Stimulated activated naive CD8-positive, alpha-beta T cell treated with anti-CD3 and anti-CD28 coated beads, Interleukin-15, Interleukin-2, amounts not matched to agents 100 ng/mL and 50 ng/mL, for 24 hours (primary cell): ENCODE data around the gene ZNF366.

ENCODE experiments used
- H3K27ac Mint-ChIP-seq: one replicate; pipeline ENCODE4 v1.8.0; 2021; ENCODE audit warnings: mild to moderate bottlenecking, mixed read lengths
- H3K27me3 Mint-ChIP-seq: one replicate; pipeline ENCODE4 v1.8.0; 2021; ENCODE audit warnings: mixed read lengths
- H3K36me3 Mint-ChIP-seq: one replicate; pipeline ENCODE4 v1.8.0; 2021; ENCODE audit warnings: low read depth, mixed read lengths
- H3K4me1 Mint-ChIP-seq: one replicate; pipeline ENCODE4 v1.8.0; 2021; ENCODE audit warnings: low read depth, mixed read lengths
- H3K4me3 Mint-ChIP-seq: one replicate; pipeline ENCODE4 v1.8.0; 2021; ENCODE audit warnings: mild to moderate bottlenecking, mixed read lengths
- H3K9me3 Mint-ChIP-seq: one replicate; pipeline ENCODE4 v1.8.0; 2021; ENCODE audit warnings: mixed read lengths

Gene ZNF366

DNA sequence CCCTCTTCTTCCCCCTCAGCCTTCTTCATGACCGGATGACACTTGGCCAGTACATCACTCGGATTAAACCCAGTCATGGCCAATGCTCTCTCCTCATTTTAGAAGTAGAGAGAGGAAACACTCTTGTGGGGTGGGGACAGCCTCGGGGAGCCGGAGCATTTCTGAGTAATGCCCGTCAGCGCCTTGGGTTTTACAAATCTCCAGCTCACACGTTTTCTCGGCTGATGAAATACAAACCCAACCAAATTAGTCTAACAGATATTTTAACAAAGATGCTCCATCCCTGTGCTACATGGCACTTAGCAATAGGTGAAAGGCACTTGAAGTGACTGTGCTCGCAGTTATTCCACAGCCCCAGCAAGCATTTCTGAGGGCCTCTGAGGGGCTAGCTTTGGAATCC lies 51.7 kb downstream of the ZNF366 start:
- no peaks in the 10 kb centered on the region for H3K4me1 Mint-ChIP-seq
- H3K9me3 Mint-ChIP-seq: no peaks in the 10 kb centered on the region
- H3K27me3 Mint-ChIP-seq: no peaks in the 10 kb centered on the region
- H3K36me3 Mint-ChIP-seq: no peaks in the 10 kb centered on the region
- no peak overlapping the region for H3K27ac Mint-ChIP-seq
- H3K4me3 Mint-ChIP-seq: no peak overlapping the region

DNA sequence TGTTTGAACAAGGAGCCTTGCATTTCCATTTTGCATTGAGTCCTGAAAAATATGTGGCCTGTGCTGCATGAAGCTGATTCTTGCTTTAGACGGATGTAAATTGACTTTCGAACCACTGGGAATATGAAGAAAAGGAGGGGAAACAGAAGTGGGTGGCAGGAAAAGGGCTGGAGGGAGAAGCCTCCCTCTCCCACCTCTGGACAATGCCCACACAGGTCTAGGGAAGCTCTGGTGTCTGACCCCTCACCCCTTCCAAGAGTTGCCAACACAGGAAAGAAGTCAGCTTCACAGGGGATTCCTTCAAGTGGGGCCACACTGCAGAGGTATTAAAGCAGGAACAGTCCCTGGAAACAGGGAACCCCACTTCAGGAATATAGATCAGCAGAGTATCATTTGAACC lies 52.2 kb downstream of the ZNF366 start:
- Mint-ChIP-seq H3K4me3 (no peak overlapping the region), H3K36me3 (no peaks in the 10 kb centered on the region), H3K4me1 (no peaks in the 10 kb centered on the region), H3K27ac (no peak overlapping the region), H3K27me3 (no peaks in the 10 kb centered on the region), H3K9me3 (no peaks in the 10 kb centered on the region)

DNA sequence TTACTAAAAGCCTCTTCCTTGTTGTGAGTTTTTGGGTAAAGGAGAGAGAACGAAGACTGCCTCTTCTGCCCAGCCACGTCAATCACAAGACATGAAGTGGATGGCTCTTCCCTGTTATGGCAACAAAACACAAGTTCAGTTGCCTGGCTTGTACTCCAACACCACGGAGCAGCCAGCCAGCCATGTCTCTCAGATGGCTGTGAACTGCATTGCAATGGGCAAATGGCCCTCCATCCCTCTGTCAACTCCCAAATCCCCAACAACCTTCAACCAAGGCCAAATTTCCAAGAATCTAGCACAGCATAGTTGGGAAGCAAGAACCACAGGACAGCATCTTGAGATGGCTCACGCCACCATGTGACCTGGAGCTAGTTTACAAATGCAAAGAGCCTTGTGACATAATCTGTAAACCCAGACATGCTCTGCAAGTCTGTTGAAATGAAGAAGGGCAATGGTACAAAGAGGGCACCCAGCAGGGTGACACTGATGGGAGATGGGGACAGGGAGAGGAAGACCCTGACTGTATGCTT lies 53.9 kb downstream of the ZNF366 start:
- no peaks in the 10 kb centered on the region for H3K27me3 Mint-ChIP-seq
- H3K27ac Mint-ChIP-seq: no peak overlapping the region
- H3K4me3 Mint-ChIP-seq: no peak overlapping the region
- H3K9me3 Mint-ChIP-seq: no peaks in the 10 kb centered on the region
- H3K36me3 Mint-ChIP-seq: no peaks in the 10 kb centered on the region
- H3K4me1 Mint-ChIP-seq: no peaks in the 10 kb centered on the region

DNA sequence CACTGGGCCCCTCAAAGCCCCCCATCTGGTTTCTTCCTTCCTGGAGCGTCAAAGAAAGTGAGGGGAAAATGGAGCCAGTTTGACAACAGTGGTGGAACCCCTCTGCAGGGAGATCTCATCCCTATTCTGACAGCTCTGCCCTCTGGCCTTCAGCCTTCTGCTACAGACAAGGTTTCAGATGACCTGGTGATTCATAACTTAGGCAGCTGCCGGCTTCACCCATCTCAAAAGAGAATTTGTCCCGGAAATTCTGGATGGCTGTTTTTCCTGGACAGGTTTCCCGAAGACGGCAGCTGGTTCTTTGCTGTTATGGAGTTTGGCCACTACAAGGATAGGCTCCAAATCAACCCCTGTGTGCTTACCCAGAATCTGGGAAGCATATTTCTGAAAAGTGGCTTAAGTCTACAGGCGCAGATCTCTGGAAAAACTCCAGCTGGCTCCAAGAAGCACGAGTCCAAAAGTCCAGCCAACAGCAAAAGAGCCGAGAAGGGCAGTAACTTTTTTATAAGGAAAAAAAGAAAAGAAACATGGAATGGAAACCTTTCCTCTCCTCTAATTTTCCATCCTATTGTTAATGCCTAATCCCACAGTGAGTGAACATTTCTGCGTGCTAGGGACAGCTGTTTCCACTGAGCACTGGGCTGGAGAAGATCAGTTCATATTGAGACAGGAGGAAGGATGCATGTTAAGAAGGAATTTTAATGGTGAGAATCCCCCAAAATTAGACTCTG lies 54.5 kb downstream of the ZNF366 start:
- H3K9me3 Mint-ChIP-seq: no peaks in the 10 kb centered on the region
- no peak overlapping the region for H3K4me3 Mint-ChIP-seq
- H3K36me3 Mint-ChIP-seq: no peaks in the 10 kb centered on the region
- no peaks in the 10 kb centered on the region for H3K4me1 Mint-ChIP-seq
- no peak overlapping the region for H3K27ac Mint-ChIP-seq
- H3K27me3 Mint-ChIP-seq: no peaks in the 10 kb centered on the region

DNA sequence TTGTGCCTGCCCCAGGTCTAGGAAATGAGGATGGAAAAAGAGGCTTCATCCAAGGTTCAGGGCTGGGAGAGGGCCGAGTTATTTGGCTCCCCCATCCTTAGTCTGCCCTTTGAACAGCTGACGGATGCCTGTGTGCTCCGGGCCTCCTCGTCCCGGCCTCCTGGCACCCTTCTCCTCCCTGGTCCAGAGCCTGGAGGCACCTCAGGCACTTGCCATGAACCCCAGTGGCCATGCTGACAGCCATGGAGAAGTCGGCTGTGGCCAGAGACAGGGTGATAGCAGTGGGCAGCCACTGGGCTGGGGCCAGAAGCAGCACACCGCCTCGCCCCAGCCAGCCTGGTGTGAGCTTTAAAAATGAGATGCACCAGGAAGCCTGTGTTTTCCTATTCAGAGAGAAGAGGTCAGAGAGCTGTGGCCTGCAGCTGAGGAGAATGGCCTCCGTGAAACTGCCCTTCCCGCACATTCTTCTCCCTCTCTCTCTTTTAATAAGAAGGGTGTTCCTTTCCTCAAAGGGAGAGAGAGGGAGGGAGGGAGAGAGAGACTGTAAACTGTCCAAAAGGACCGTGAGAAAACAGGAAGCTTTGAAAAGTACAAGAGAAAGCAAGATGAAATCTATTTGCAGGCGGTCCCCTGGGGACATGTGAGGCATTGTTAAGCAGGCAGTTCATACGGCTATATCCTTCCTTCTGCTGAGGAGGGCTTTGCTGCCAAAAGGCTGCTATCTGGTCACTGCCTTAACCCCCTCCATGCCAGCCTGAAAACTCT lies 55.3 kb downstream of the ZNF366 start:
- H3K27ac Mint-ChIP-seq: no peak overlapping the region
- no peaks in the 10 kb centered on the region for H3K9me3 Mint-ChIP-seq
- no peak overlapping the region for H3K4me3 Mint-ChIP-seq
- H3K27me3 Mint-ChIP-seq: no peaks in the 10 kb centered on the region
- no peaks in the 10 kb centered on the region for H3K36me3 Mint-ChIP-seq
- no peaks in the 10 kb centered on the region for H3K4me1 Mint-ChIP-seq

DNA sequence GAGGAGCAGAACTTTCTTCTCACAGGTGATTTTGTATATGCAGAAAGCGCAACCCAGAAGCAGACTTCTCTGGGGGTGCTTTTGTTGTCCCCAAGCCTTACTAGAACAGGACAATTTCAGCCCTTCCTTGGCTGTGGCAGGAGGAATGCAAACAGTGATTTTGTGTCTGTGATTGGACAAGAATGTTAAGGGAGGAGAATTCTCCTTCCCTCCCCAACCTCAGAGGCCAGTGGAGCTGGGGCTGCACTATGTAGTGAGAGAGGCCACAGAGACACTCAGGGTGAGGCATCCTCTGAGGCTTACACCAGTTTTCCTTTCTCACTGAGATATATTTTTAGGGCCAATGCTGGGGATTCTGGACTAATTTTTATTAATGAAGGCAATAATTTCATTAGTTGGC lies 58.8 kb downstream of the ZNF366 start:
- Mint-ChIP-seq H3K27me3 (no peaks in the 10 kb centered on the region), H3K9me3 (no peaks in the 10 kb centered on the region), H3K27ac (no peak overlapping the region), H3K4me1 (no peaks in the 10 kb centered on the region), H3K4me3 (no peak overlapping the region), H3K36me3 (no peaks in the 10 kb centered on the region)

DNA sequence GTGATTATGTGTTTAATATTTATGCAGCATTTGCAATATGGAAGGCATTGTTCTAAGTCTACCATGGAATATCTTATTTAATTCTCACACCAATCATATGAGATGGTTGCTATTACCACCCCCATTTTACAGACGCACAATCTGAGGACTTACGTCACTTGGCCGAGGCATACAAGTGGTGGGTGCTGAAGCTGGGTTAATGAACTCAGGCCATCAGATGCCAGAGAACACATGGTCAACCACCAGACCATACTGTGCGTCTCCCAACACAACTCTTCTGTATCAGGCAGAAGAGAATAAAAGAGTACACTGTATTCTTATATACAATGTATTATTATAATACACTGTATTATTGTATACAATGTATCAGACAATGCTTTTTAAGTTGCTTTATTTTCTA lies 59.5 kb downstream of the ZNF366 start:
- H3K27me3 Mint-ChIP-seq: no peaks in the 10 kb centered on the region
- no peaks in the 10 kb centered on the region for H3K9me3 Mint-ChIP-seq
- H3K4me3 Mint-ChIP-seq: no peak overlapping the region
- H3K4me1 Mint-ChIP-seq: no peaks in the 10 kb centered on the region
- no peak overlapping the region for H3K27ac Mint-ChIP-seq
- H3K36me3 Mint-ChIP-seq: no peaks in the 10 kb centered on the region

DNA sequence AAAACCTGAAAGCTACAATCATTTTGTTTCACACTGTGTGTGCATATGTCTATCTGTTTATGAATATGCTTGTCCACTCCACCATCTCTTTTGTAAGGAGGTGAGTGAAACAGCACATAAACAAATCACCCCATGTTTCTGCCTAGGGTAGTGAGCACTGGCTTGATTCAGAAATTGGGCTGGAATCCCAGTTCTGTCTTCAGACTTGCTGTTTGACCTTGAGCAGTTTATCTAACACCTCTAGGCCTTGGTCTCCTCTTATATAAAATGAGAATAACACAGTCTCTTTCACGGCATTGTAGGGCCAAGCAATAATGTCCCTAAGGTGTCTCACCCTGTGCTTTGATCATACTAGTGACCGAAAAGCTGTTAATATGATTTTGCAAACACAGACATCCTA lies 61.2 kb downstream of the ZNF366 start:
- H3K9me3 Mint-ChIP-seq: no peaks in the 10 kb centered on the region
- H3K27me3 Mint-ChIP-seq: no peaks in the 10 kb centered on the region
- no peaks in the 10 kb centered on the region for H3K36me3 Mint-ChIP-seq
- H3K27ac Mint-ChIP-seq: no peak overlapping the region
- H3K4me1 Mint-ChIP-seq: no peaks in the 10 kb centered on the region
- no peak overlapping the region for H3K4me3 Mint-ChIP-seq

DNA sequence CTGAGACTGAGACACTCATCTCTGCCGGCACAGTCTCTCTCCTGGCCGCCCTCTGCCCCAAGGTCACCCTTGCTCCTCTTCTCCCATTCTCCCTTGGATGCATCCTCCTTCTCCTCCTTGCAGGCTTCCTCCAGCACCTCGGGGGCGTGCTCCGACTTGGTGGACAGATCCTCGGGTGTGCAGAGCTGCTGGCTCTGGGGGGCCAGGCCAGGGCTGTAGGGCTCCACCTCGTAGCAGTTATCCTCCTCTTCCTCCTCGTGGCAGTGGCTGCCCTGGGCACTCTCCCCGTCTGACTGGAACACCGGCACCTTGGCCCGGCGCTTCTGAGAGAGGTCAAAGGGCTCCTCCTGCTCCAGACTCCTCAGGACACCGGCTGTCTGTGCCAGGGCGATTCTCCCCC lies 63.3 kb downstream of the ZNF366 start:
- H3K9me3 Mint-ChIP-seq: no peaks in the 10 kb centered on the region
- H3K4me1 Mint-ChIP-seq: no peaks in the 10 kb centered on the region
- no peak overlapping the region for H3K4me3 Mint-ChIP-seq
- H3K27me3 Mint-ChIP-seq: no peaks in the 10 kb centered on the region
- no peaks in the 10 kb centered on the region for H3K36me3 Mint-ChIP-seq
- H3K27ac Mint-ChIP-seq: no peak overlapping the region

DNA sequence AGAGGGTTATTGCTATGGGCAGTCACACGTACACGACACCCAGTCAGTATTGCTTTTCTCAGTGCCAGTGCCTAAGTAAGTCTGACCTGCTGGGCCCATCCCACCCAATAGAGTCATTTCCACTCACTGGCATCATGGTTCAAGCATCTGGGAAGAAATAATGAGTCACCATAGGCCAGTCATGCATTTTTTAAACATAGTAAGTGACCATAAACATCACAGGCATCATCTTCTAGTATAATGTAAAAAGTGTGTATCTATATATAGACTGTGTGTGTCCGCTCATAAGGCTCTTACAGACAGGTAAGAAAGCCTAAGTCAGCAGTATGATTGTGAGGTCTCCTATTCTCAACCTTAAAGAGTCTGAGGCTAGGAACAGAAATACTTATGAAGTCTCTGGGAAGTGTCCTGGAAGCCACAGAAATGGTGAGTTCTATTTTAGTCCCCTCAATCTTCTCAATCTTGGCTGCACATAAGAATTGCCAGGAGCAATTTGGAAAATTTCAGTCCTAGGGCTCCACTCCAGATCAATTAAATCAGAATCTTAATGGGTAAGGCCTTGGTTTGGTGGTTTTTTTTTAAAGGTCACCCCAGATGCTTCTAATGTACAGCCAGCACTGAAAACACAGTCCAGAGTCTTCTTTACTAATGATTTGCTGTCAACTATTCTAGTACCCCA lies 65.2 kb downstream of the ZNF366 start:
- H3K36me3 Mint-ChIP-seq: no peaks in the 10 kb centered on the region
- H3K4me1 Mint-ChIP-seq: no peaks in the 10 kb centered on the region
- H3K27ac Mint-ChIP-seq: no peak overlapping the region
- no peaks in the 10 kb centered on the region for H3K27me3 Mint-ChIP-seq
- H3K9me3 Mint-ChIP-seq: no peaks in the 10 kb centered on the region
- no peak overlapping the region for H3K4me3 Mint-ChIP-seq

DNA sequence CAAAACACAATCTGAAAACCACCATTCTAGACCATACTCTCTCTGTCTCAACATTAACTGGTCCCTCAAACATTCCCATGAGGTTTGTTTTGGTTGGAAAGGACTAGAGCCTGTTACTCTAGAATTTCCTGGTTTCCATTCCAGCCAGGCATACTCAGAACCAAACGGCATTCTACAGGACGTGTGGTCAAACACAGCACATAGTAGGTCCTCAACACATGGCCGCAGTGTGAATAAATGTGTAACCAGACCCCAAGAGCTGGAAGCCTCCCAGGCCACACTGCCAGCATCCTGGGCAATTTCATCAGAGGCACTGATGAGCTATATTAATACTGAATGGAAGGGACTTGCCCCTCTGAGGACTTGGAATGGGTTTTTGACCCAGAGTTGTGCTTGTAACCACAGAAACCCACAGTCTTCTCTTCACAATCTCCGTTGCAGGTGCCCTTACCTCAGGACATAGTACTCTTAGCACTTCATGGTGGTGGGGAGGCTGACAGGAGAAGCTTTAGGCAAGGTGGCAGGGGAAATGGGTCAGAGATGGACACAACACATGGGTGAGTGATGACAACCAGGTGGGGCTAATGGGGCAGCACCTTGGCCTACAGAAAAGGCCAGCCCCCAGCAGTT lies 66.0 kb downstream of the ZNF366 start:
- H3K9me3 Mint-ChIP-seq: no peaks in the 10 kb centered on the region
- H3K4me3 Mint-ChIP-seq: no peak overlapping the region
- peaks cover 2% of the 10 kb centered on the region for H3K27me3 Mint-ChIP-seq
- no peak overlapping the region for H3K27ac Mint-ChIP-seq
- H3K36me3 Mint-ChIP-seq: no peaks in the 10 kb centered on the region
- H3K4me1 Mint-ChIP-seq: no peaks in the 10 kb centered on the region

DNA sequence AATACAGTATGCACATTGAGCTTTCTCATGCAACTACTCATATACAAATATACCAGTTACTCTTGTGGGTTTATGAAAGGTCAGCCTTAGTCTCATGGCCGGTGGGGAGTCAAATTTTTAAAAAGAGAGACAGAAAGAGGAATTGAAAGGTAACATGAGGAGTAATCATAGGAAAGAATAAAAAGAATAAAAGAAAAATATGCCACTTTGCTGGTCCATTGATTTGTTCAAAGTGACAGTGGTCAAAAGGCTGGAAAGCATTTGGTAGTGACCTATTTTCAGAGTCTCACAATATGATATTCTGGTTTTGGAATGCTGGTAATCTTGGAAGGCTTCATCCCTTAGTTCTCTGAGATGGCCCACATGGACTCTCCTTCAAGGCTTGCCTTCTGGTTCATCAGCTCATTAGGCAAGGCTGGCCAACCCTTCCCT lies 67.0 kb downstream of the ZNF366 start:
- Mint-ChIP-seq H3K9me3 (no peaks in the 10 kb centered on the region), H3K4me3 (no peak overlapping the region), H3K27me3 (peaks cover 10% of the 10 kb centered on the region), H3K4me1 (no peaks in the 10 kb centered on the region), H3K36me3 (no peaks in the 10 kb centered on the region), H3K27ac (no peak overlapping the region)

DNA sequence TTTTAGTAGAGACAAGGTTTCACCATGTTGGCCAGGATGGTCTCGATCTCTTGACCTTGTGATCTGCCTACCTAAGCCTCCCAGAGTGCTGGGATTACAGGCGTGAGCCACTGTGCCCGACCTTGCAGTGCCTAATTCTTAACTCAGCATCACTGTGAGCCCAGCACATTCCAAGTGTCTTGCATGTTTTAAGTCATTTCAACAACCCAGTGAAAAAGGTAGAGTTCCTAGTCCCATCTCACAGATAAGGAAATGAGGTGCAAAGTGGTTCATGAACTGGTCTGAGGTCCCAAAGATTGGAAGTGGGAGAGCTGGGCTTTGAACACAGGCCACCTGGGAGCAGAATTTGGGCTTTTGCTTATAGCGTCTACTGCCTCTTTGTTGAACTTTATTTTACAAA lies 68.0 kb downstream of the ZNF366 start:
- no peaks in the 10 kb centered on the region for H3K36me3 Mint-ChIP-seq

DNA sequence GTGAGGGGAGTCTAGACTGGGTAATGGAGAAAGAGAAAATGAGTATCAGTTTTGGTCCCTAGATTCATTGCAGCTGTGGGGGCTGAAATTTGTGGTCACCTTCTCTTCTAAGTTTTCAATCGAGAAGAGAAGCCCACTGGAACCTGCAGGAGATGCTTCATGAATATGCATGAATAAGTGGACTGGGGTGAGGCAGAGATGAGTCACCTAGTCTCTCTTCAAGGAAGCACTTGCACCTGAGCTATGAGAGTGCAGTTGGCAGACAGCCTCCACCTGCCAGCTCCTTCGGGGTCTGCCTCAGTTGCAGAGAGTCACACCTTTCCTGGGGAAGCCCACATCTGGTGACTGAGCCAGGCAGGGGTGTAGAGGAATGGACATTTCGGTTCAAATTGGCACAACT lies 69.1 kb downstream of the ZNF366 start:
- Mint-ChIP-seq H3K4me1 (no peaks in the 10 kb centered on the region), H3K27me3 (peaks cover 13% of the 10 kb centered on the region)

More for the DNA sequence above, 68.0 kb downstream of the ZNF366 start:
- H3K27ac Mint-ChIP-seq: no peak overlapping the region
- H3K4me3 Mint-ChIP-seq: no peak overlapping the region
- peaks cover 13% of the 10 kb centered on the region for H3K27me3 Mint-ChIP-seq
- H3K4me1 Mint-ChIP-seq: no peaks in the 10 kb centered on the region
- H3K9me3 Mint-ChIP-seq: no peaks in the 10 kb centered on the region

More for the DNA sequence above, 69.1 kb downstream of the ZNF366 start:
- no peak overlapping the region for H3K4me3 Mint-ChIP-seq
- no peaks in the 10 kb centered on the region for H3K9me3 Mint-ChIP-seq
- no peaks in the 10 kb centered on the region for H3K36me3 Mint-ChIP-seq
- H3K27ac Mint-ChIP-seq: no peak overlapping the region
